ENCODE data around the gene RHOA.

RHOA gene

DNA sequence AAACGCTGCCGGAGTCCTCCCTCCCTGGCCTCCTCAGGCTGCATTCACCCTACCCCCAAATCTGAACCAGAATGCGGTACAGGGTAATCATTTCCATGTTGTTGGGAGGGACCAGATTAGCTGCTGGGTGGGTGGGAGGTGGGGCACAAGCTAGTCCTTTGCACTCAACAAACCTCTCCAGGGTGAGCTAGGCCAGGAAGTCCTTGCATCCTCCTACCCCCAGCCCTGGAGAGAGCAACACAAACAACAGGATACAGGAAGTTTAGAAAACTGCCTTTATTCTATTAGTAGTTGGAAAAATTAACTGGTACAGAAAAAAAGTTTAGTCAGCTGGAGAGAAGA, 52.9 kb downstream of the RHOA start (continued):
- TF ChIP-seq, protein P1, sequence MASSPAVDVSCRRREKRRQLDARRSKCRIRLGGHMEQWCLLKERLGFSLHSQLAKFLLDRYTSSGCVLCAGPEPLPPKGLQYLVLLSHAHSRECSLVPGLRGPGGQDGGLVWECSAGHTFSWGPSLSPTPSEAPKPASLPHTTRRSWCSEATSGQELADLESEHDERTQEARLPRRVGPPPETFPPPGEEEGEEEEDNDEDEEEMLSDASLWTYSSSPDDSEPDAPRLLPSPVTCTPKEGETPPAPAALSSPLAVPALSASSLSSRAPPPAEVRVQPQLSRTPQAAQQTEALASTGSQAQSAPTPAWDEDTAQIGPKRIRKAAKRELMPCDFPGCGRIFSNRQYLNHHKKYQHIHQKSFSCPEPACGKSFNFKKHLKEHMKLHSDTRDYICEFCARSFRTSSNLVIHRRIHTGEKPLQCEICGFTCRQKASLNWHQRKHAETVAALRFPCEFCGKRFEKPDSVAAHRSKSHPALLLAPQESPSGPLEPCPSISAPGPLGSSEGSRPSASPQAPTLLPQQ (tag by site-specific recombination; IDR thresholded peaks at IDR 0.05) = peak; percentile 8; the same call in 1 of the 2 replicates
- TF ChIP-seq ZNF2 (tag by site-specific recombination; IDR thresholded peaks at IDR 0.05) = peak; percentile 13; the same call in 1 of the 2 replicates
- TF ChIP-seq, protein P2, sequence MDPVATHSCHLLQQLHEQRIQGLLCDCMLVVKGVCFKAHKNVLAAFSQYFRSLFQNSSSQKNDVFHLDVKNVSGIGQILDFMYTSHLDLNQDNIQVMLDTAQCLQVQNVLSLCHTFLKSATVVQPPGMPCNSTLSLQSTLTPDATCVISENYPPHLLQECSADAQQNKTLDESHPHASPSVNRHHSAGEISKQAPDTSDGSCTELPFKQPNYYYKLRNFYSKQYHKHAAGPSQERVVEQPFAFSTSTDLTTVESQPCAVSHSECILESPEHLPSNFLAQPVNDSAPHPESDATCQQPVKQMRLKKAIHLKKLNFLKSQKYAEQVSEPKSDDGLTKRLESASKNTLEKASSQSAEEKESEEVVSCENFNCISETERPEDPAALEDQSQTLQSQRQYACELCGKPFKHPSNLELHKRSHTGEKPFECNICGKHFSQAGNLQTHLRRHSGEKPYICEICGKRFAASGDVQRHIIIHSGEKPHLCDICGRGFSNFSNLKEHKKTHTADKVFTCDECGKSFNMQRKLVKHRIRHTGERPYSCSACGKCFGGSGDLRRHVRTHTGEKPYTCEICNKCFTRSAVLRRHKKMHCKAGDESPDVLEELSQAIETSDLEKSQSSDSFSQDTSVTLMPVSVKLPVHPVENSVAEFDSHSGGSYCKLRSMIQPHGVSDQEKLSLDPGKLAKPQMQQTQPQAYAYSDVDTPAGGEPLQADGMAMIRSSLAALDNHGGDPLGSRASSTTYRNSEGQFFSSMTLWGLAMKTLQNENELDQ (tag by site-specific recombination; IDR thresholded peaks at IDR 0.05; ENCODE audit: low read depth) = no peak
- TF ChIP-seq, protein P3, sequence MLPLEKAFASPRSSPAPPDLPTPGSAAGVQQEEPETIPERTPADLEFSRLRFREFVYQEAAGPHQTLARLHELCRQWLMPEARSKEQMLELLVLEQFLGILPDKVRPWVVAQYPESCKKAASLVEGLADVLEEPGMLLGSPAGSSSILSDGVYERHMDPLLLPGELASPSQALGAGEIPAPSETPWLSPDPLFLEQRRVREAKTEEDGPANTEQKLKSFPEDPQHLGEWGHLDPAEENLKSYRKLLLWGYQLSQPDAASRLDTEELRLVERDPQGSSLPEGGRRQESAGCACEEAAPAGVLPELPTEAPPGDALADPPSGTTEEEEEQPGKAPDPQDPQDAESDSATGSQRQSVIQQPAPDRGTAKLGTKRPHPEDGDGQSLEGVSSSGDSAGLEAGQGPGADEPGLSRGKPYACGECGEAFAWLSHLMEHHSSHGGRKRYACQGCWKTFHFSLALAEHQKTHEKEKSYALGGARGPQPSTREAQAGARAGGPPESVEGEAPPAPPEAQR (tag by site-specific recombination; IDR thresholded peaks at IDR 0.05) = no peak
- TF ChIP-seq, protein P4, sequence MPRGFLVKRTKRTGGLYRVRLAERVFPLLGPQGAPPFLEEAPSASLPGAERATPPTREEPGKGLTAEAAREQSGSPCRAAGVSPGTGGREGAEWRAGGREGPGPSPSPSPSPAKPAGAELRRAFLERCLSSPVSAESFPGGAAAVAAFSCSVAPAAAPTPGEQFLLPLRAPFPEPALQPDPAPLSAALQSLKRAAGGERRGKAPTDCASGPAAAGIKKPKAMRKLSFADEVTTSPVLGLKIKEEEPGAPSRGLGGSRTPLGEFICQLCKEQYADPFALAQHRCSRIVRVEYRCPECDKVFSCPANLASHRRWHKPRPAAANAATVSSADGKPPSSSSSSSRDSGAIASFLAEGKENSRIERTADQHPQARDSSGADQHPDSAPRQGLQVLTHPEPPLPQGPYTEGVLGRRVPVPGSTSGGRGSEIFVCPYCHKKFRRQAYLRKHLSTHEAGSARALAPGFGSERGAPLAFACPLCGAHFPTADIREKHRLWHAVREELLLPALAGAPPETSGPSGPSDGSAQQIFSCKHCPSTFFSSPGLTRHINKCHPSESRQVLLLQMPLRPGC (tag by site-specific recombination; IDR thresholded peaks at IDR 0.05) = no peak
- TF ChIP-seq, protein P5, sequence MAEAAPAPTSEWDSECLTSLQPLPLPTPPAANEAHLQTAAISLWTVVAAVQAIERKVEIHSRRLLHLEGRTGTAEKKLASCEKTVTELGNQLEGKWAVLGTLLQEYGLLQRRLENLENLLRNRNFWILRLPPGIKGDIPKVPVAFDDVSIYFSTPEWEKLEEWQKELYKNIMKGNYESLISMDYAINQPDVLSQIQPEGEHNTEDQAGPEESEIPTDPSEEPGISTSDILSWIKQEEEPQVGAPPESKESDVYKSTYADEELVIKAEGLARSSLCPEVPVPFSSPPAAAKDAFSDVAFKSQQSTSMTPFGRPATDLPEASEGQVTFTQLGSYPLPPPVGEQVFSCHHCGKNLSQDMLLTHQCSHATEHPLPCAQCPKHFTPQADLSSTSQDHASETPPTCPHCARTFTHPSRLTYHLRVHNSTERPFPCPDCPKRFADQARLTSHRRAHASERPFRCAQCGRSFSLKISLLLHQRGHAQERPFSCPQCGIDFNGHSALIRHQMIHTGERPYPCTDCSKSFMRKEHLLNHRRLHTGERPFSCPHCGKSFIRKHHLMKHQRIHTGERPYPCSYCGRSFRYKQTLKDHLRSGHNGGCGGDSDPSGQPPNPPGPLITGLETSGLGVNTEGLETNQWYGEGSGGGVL (tag by site-specific recombination; IDR thresholded peaks at IDR 0.05) = 0 out of 2 replicates have a peak, but pooled peaks have one; percentile 4
- TF ChIP-seq ZNF626 (tag by site-specific recombination; IDR thresholded peaks at IDR 0.05) = no peak
- TF ChIP-seq ZNF777 (tag by site-specific recombination; IDR thresholded peaks at IDR 0.05; ENCODE audit: borderline replicate concordance) = no peak
- no peak for TF ChIP-seq ZNF16 (tag by site-specific recombination; IDR thresholded peaks at IDR 0.05; ENCODE audit: low read depth)
- peak; percentile 25; the same call in 1 of the 2 replicates for TF ChIP-seq ZBTB20 (tag by site-specific recombination; IDR thresholded peaks at IDR 0.05)
- TF ChIP-seq, protein P6, sequence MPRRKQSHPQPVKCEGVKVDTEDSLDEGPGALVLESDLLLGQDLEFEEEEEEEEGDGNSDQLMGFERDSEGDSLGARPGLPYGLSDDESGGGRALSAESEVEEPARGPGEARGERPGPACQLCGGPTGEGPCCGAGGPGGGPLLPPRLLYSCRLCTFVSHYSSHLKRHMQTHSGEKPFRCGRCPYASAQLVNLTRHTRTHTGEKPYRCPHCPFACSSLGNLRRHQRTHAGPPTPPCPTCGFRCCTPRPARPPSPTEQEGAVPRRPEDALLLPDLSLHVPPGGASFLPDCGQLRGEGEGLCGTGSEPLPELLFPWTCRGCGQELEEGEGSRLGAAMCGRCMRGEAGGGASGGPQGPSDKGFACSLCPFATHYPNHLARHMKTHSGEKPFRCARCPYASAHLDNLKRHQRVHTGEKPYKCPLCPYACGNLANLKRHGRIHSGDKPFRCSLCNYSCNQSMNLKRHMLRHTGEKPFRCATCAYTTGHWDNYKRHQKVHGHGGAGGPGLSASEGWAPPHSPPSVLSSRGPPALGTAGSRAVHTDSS (tag by site-specific recombination; IDR thresholded peaks at IDR 0.05) = no peak
- no peak for TF ChIP-seq ZSCAN16 (tag by site-specific recombination; IDR thresholded peaks at IDR 0.05)
- no peak for TF ChIP-seq ZNF132 (tag by site-specific recombination; IDR thresholded peaks at IDR 0.05; ENCODE audit: borderline replicate concordance)
- no peak for TF ChIP-seq BCL11A (tag by site-specific recombination; IDR thresholded peaks at IDR 0.05; ENCODE audit: low read depth)

DNA sequence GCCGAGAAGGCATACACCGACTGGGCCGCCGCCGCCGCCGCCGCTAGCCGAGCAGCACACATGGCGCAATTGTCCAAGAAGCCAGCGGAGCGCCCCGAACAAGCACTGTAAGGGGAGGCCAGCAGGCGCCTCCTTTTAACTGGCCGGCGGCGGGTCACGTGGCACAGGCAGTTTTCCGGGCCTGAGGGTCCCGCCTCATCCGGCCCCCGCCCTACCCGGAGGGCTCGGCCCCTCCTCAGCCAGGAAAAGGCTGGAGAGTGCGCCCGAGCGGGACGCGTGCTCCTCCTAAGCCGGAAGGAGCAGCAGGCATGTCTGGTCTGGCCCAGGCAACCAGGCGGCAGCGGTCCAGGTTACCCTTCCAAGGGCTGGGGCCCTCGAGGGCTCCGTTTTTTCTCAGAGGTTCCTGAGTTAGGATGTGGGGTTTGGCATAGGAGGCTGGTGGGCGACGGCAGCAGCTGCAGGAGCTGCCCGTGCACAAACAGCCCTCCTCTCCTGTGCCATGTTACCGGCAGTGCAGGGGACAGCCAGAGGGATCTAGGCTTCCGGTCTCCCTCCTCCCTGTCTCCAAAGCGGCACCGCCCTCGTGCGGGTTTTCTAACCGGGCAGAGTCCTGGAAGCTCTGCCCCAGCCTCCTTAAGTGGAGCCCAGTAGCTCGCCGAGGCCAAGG, 53.4 kb downstream of the RHOA start, which contains the start of gene GPX1:
Gene GPX1 (minus strand): TSS at position 137 of the 667 bp plus-strand sequence. CDS start 75 bp downstream, at position 62.
- H3K36me3 ChIP-seq (ENCODE audit: control insufficient read depth in 2 of 2, insufficient read depth in 1 of 2, low read length in 2 of 2) = peaks cover 3 to 59% of the 10 kb centered on the region in 2 experiments; a peak in 2 of 3 replicates
- peak within 1 kb of the TSS; percentile 68 for H3K4me3 ChIP-seq (ENCODE audit: low read depth, low read length)
- H3K27ac ChIP-seq (ENCODE audit: extremely low read depth, low read depth, low read length) = peak within 1 kb of the TSS; percentile 91
- peaks cover 7% of the 10 kb centered on the region for H3K4me1 ChIP-seq (ENCODE audit: control insufficient read depth, insufficient read depth, low read length)
- POLR2A ChIA-PET = interaction anchor here (0.7 to 3.0 kb wide), 9 partner anchors 16 to 336 kb away, joined by 3 to 30 read pairs (median 4); partner anchors contain the start of genes NDUFAF3, NICN1, RHOA and TCTA
- H3K9me3 ChIP-seq (ENCODE audit: control insufficient read depth, insufficient read depth, low read depth, low read length) = no peaks in the 10 kb centered on the region
- CTCF ChIA-PET = interaction anchor here (1.0 to 1.6 kb wide), 2 partner anchors 18 to 19 kb away, joined by 3 to 4 read pairs; partner anchors contain the start of gene USP4
- TF ChIP-seq ZNF350 (tag by site-specific recombination; IDR thresholded peaks at IDR 0.05) (no peak), ZNF830 (tag by site-specific recombination; IDR thresholded peaks at IDR 0.05; ENCODE audit: low read depth) (no peak), SCRT2 (tag by site-specific recombination; IDR thresholded peaks at IDR 0.05) (no peak; the same call in 1 of the 2 replicates), ZNF366 (tag by site-specific recombination; conservative IDR thresholded peaks at IDR 0.05) (peak; percentile 46; the same call in 1 of the 2 replicates), ZNF768 (tag by site-specific recombination; IDR thresholded peaks at IDR 0.05) (no peak), ZNF621 (tag by site-specific recombination; IDR thresholded peaks at IDR 0.05) (no peak), ZSCAN23 (tag by site-specific recombination; IDR thresholded peaks at IDR 0.05) (no peak), ZNF23 (tag by site-specific recombination; IDR thresholded peaks at IDR 0.05; ENCODE audit: borderline replicate concordance) (no peak), ZNF510 (tag by site-specific recombination; IDR thresholded peaks at IDR 0.05; ENCODE audit: insufficient replicate concordance) (no peak)
- TF ChIP-seq, protein P6 (tag by site-specific recombination; IDR thresholded peaks at IDR 0.05) = no peak

Data from HEK293 (cell line).